Measurements from ENCODE around the gene KCNA3. TPM values are rescaled to one million over a fixed set of nuclear protein-coding genes. Genes with fewer than 3 reads are reported as not detected.

KCNA3 gene
- total RNA-seq, 1 donor from 2014 or later = 0.04 TPM

DNA sequence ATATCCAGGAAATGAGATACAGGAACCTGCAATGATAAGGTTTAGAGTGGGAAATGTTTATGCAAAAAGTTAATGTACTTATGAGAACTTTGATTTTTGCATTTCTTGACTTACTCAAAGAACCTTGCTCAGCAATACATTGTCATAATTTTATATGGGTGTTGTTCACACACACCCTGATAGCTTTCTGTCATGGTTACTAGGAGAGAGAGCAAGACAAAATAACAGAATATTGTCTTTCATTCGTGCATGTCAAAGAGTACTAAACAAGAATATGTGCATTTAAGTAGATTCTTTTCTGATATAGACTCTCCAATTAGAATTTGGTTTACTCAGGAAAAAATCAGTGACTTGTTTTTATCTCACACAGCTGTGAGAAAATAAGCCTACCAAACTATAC, 27.5 kb upstream of the KCNA3 start:
- TF ChIP-seq, protein P1, sequence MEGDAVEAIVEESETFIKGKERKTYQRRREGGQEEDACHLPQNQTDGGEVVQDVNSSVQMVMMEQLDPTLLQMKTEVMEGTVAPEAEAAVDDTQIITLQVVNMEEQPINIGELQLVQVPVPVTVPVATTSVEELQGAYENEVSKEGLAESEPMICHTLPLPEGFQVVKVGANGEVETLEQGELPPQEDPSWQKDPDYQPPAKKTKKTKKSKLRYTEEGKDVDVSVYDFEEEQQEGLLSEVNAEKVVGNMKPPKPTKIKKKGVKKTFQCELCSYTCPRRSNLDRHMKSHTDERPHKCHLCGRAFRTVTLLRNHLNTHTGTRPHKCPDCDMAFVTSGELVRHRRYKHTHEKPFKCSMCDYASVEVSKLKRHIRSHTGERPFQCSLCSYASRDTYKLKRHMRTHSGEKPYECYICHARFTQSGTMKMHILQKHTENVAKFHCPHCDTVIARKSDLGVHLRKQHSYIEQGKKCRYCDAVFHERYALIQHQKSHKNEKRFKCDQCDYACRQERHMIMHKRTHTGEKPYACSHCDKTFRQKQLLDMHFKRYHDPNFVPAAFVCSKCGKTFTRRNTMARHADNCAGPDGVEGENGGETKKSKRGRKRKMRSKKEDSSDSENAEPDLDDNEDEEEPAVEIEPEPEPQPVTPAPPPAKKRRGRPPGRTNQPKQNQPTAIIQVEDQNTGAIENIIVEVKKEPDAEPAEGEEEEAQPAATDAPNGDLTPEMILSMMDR (IDR thresholded peaks at IDR 0.05; ENCODE audit: insufficient read depth, low read length, poor library complexity, severe bottlenecking) = no peak
- Histone ChIP-seq H3K4me3 (ENCODE audit: low read depth, low read length) (no peak overlapping the region), H3K36me3 (ENCODE audit: control insufficient read depth, insufficient read depth, low read length) (no peaks in the 10 kb centered on the region), H3K27me3 (ENCODE audit: control insufficient read depth, insufficient read depth, low read length) (no peaks in the 10 kb centered on the region)
- no peak for DNase-seq (ENCODE audit: low read depth)

DNA sequence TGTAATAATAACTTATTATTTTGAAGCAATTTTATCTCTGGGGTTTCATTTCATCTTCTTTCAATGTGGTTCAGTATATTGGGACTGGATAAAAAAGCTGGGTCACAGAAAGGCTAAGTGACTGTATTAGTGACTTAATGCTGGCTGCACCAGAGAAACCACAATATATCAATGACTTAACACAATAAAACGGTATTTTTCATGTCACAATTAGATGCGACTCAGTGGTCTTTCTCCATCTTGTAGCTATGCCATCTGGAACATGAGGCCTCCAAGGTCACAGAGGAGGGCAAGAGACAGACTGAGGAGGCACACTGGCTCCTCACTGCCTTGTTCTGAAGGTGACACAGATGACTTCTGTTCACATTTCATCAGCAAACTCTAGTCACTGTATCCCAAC, 26.0 kb upstream of the KCNA3 start:
- H3K4me3 ChIP-seq (ENCODE audit: low read depth, low read length) = no peak overlapping the region
- TF ChIP-seq, protein P1 (IDR thresholded peaks at IDR 0.05; ENCODE audit: insufficient read depth, low read length, poor library complexity, severe bottlenecking) = no peak
- H3K36me3 ChIP-seq (ENCODE audit: control insufficient read depth, insufficient read depth, low read length) = no peaks in the 10 kb centered on the region
- DNase-seq (ENCODE audit: low read depth) = no peak
- no peaks in the 10 kb centered on the region for H3K27me3 ChIP-seq (ENCODE audit: control insufficient read depth, insufficient read depth, low read length)

DNA sequence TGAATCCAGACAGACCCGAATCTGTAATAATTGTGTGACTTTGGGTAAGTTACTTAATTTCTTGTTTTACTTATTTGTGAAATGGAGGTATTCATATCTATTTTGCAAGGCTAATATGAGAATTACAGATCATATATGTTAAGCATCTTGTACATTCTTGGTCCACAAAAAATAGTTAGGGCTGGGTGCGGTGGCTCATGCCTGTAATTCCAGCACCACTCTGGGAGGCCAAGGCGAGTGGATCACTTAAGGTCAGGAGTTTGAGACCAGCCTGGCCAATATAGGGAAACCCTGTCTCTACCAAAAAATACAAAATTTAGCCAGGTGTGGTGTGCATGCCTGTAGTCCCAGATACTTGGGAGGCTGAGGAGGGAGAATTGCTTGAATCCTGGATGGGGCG, 22.9 kb upstream of the KCNA3 start:
- Histone ChIP-seq H3K27me3 (ENCODE audit: control insufficient read depth, insufficient read depth, low read length) (no peaks in the 10 kb centered on the region), H3K36me3 (ENCODE audit: control insufficient read depth, insufficient read depth, low read length) (no peaks in the 10 kb centered on the region), H3K4me3 (ENCODE audit: low read depth, low read length) (no peak overlapping the region)
- TF ChIP-seq, protein P1 (IDR thresholded peaks at IDR 0.05; ENCODE audit: insufficient read depth, low read length, poor library complexity, severe bottlenecking) = no peak
- no peak for DNase-seq (ENCODE audit: low read depth)

DNA sequence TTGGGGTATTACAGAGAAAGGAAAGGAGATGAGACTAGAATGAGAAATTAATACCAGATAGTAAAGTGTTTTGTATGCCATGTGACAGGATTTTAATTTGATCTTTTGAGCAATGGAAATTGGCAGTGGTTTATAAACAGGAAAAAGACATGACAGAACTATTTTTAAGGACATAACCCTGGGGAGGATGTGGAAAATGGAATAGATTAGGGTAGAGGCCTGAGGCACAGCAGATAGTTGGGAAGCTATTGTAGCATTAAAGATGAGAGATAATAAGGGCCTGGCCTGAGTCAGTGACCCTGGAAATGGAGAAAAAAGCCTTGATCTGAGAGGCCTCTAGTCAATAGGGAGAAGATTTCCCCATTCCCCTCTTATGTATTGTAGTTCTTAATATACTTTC, 22.1 kb upstream of the KCNA3 start:
- no peaks in the 10 kb centered on the region for H3K36me3 ChIP-seq (ENCODE audit: control insufficient read depth, insufficient read depth, low read length)
- TF ChIP-seq, protein P1 (IDR thresholded peaks at IDR 0.05; ENCODE audit: insufficient read depth, low read length, poor library complexity, severe bottlenecking) = no peak
- H3K4me3 ChIP-seq (ENCODE audit: low read depth, low read length) = no peak overlapping the region
- H3K27me3 ChIP-seq (ENCODE audit: control insufficient read depth, insufficient read depth, low read length) = no peaks in the 10 kb centered on the region
- no peak for DNase-seq (ENCODE audit: low read depth)

DNA sequence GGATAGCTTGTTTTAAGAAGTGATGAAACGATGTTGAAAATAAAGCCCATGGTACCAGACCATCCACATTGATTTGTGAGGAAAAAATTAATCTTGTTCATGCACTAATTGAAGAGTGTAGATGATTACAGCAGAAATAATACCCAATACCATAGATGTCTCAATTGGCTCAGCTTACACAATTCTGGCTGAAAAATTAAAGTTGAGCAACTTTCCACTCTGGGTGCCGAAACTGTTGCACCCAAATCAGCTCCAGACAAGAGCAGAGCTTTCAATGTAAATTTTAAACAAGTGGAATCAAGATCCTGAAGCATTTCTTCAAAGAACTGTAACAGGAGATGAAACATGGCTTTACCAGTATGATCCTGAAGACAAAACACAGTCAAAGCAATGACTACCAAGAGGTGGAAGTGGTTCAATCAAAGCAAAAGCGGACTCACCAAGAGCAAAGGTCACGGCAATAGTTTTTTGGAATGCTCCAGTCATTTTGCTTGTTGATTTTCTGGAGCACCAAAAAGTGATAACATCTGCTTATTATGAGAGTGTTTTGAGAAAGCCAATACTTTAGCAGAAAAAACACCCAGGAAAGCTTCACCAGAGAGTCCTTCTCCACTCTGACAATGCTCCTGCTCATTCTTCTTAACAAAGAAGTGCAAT, 16.1 kb upstream of the KCNA3 start:
- H3K36me3 ChIP-seq (ENCODE audit: control insufficient read depth, insufficient read depth, low read length) = no peaks in the 10 kb centered on the region
- DNase-seq (ENCODE audit: low read depth) = no peak
- TF ChIP-seq, protein P1 (IDR thresholded peaks at IDR 0.05; ENCODE audit: insufficient read depth, low read length, poor library complexity, severe bottlenecking) = no peak
- H3K27me3 ChIP-seq (ENCODE audit: control insufficient read depth, insufficient read depth, low read length) = no peaks in the 10 kb centered on the region
- H3K4me3 ChIP-seq (ENCODE audit: low read depth, low read length) = no peak overlapping the region

DNA sequence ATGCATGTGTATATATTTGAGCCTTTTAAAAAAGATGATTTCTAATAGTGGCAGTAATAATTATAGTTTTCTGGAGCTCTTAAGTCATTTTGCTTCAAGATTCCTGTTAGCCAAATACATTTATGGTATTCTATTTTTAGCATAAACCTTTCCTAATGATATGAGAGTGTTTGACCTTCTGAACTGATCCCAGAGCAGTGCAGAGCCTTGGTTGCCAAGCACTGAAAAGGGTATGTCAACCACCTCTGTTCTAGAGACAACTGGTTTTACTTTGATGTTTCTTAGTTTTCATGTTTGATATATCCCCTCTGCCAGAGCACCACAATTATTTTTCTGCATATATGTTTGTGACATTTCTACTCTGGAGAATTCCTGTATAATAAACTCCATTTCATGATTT, 15.1 kb upstream of the KCNA3 start:
- Histone ChIP-seq H3K36me3 (ENCODE audit: control insufficient read depth, insufficient read depth, low read length) (no peaks in the 10 kb centered on the region), H3K27me3 (ENCODE audit: control insufficient read depth, insufficient read depth, low read length) (no peaks in the 10 kb centered on the region), H3K4me3 (ENCODE audit: low read depth, low read length) (no peak overlapping the region)
- TF ChIP-seq, protein P1 (IDR thresholded peaks at IDR 0.05; ENCODE audit: insufficient read depth, low read length, poor library complexity, severe bottlenecking) = no peak
- DNase-seq (ENCODE audit: low read depth) = no peak

Data from kidney epithelial cell (primary cell).